ENCODE measurements around the gene ARHGAP26.

ARHGAP26 gene

GRCh38 chr5:143262393-143263174, 492.4 kb downstream of the ARHGAP26 start:
- DNase-seq: no peak

DNA sequence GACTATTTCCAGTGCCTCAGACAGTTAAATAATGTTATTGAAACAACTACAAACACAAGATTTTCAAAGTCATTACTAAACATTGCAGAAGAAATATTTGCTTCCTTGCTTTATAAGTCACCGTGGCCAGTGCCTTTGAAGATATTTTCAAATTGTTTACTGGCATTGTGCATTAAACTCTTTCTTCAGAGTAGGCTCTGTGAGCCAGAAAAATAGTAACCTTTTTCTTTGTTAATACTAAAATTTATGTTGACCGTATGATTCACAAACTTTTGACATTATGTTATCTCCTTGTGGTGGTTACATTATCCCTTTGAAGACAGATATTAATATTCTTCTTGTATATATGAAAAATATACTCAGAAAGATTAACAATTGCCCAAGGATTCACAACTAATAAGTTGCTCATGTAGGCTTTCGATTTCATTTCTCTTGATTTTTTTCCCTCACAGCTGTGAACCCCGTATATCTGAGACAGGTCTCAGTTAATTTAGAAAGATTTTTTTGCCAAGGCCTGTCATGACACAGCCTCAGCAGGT, 493.2 kb downstream of the ARHGAP26 start:
- DNase-seq: no peak

DNA sequence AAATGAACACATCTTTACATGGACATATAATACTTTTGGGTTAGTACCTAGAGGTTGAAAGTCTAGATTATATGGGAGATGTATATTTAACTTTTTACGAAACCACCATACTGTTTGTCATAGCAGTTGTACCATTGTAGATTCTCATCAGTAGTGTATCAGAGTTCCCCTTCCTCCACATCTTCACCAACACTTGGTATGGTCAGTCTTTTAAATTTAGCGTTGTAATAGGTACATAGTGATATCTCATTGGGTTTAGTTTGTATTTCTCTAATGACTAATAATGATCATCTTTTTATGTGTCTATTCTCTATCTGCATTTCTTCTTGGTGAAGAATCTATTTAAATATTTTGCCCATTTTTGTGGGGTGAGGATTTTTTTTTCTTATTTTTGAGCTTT, 495.8 kb downstream of the ARHGAP26 start:
- no peak for DNase-seq

DNA sequence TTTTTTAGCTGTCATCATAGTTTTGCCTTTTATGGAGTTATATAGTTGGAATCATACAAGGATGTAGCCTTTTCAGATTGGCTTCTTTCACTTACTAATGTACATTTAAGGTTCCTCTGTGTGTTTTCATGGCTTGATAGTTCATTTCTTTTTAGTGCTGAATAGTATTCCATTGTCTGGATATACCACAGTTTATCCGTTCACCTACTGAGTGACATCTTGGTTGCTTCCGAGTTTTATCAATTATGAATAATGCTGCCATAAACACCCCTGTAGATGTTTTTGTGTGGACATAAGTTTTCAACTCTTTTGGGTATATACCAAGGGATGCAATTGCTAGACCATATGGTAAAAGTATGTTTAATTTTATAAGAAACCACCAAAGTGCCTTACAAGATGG, 497.0 kb downstream of the ARHGAP26 start:
- no peak for DNase-seq

DNA sequence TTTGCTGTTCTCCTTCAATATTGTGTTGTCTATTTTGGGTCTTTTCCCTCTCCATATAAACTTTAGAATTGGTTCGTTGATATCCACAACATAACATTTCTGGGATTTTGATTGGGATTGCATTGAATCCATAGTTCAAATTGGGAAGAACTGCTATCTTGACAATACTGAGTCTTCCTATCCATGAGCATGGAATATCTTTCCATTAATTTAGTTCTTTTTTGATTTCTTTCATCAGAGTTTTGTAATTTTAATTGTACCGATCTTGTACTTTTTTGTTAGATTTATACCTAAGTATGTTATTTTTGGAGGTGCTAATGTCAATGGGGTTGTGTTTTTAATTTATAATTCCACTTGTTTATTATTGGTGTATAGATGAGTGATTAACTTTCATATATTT, 498.2 kb downstream of the ARHGAP26 start:
- DNase-seq: no peak

DNA sequence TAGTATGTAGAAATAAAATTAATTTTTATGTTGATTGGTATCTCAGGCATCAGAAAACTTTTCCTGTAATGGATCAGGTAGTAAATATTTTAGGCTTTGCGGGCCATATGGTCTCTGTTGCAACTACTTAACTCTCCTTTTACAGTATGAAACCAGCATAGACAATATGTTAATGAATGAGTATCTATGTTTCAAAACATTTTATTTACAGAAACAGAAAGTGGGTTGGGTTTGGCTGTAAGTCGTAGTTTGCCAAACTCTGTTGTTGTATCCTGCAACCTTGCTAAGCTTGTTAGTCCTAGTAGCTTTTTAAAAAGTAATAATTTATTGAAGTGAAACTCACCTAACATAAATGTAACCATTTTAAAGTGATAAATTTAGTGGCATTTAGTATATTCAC, 501.3 kb downstream of the ARHGAP26 start:
- DNase-seq: no peak

DNA sequence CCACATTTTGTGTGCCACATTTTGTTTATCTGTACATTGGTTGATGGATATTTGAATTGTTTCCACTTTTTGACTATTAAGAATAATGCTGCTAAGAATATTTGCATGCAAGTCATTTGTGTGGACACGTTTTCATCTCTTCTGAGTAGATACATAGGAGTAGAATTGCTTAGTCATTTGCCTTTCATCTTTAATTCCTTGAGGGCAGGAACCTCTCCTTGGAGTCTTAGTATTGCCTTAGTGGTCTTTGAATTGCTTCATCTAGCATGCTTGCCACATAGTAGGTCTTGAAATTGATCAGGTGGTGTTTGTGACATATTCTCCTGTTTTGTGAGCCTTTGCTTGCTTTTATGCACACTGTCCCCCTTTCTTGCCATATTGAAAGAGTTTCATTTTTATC, 504.8 kb downstream of the ARHGAP26 start:
- DNase-seq: no peak

- DNase-seq: no peak
Measured at GRCh38 chr5:143275512-143276363, 505.6 kb downstream of the ARHGAP26 start.

DNA sequence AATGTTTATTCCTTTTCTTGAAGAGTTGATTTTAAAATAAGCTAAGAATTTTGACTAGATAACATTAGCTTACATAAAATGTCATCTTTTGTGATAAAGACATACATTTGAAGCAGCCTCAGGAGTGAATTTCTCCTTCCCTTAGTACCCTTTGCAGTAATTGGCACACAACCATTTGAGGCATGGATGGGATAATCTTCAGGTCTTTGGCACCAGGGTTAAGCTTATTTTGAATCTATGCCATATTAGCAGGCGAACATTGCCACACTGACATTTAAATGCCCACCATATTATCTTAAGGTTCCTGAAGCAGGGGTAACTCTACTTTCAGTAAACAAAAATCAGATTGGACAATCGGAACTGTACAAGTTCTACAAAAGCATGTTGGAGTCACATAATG, 507.4 kb downstream of the ARHGAP26 start:
- DNase-seq: no peak
